HepG2 (cell line): ENCODE results near the gene POU5F2.

Experiments
- CHCHD3 ChIP-seq: sonication (generic); formaldehyde crosslinking; IDR thresholded peaks from 2 replicates; pipeline ENCODE4 v1.8.0; 2022; ENCODE audit warnings: mild to moderate bottlenecking, missing genetic modification reagents, moderate library complexity
- EZH2 ChIP-seq: conservative IDR thresholded peaks from 2 replicates; pipeline ENCODE4 v1.6.1; 2012; ENCODE audit warnings: mild to moderate bottlenecking, low read depth, low read length, moderate library complexity
- GABPA ChIP-seq, 2 experiments: IDR thresholded peaks; 2 replicates each; pipeline ENCODE4 v1.6.1; 2011 to 2016; ENCODE audit warnings: low read depth in 2 of 2, low read length in 1 of 2, missing biosample characterization in 1 of 2, missing genetic modification characterization in 1 of 2
- HNRNPL ChIP-seq: fragments of 200-400 bp; formaldehyde crosslinking; IDR thresholded peaks from 2 replicates; pipeline ENCODE4 v1.6.1; 2017; ENCODE audit warnings: mild to moderate bottlenecking, low read depth, low read length
- MAFK ChIP-seq, 2 experiments: IDR thresholded peaks in 1 of 2; conservative IDR thresholded peaks in 1 of 2; 2 replicates each; pipeline ENCODE4 v1.6.1; 2011; ENCODE audit warnings: improper control_type of control experiment in 2 of 2, low read length in 2 of 2
- MAZ ChIP-seq, 2 experiments: sonication (generic) in 1 of 2; formaldehyde crosslinking in 1 of 2; IDR thresholded peaks; 2 replicates each; pipeline versions ENCODE4 v1.5.0 to v1.6.1; 2012 to 2020; ENCODE audit warnings: low read depth in 2 of 2, mild to moderate bottlenecking in 2 of 2, borderline replicate concordance in 1 of 2, improper control_type of control experiment in 1 of 2, low read length in 1 of 2, missing genetic modification reagents in 1 of 2, moderate library complexity in 1 of 2
- ZBTB1 ChIP-seq: sonication (generic); formaldehyde crosslinking; IDR thresholded peaks from 2 replicates; pipeline ENCODE4 v1.4.0; 2020; ENCODE audit warnings: missing genetic modification reagents, borderline replicate concordance
- ZNF282 ChIP-seq: fragments of 450-650 bp; IDR thresholded peaks from 2 replicates; pipeline ENCODE4 v1.6.1; 2018; ENCODE audit not compliant: partially characterized antibody
- ZSCAN21 ChIP-seq: sonication (generic); formaldehyde crosslinking; IDR thresholded peaks from 2 replicates; pipeline ENCODE4 v1.8.0; 2022; ENCODE audit warnings: mild to moderate bottlenecking, missing genetic modification reagents, moderate library complexity, borderline replicate concordance
- TF ChIP-seq, protein P1 (sequence below): sonication (generic); formaldehyde crosslinking; IDR thresholded peaks from 2 replicates; pipeline ENCODE4 v1.4.0; 2020; ENCODE audit warnings: missing genetic modification reagents, borderline replicate concordance

DNA sequence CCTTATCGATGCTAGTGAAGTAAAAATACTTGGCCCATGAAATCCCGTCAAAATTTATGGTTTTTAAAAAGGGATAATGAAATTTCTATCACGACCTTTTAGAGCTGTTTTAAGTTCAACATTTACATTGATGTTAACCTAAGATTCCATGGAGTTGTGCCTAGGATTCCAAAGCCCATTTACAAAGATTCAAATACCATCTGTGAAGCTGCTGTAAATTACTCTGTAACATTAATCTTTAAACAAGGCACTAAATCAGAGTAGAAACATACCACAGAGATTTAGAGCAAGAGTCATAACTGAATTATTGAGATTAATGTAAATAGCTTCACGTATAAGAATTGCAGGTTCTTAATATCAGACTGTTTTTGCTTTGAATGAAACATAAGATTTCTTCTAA is 17.7 kb downstream of the POU5F2 start:
- no peak for TF ChIP-seq ZSCAN21
- no peak for TF ChIP-seq GABPA (IDR thresholded peaks at IDR 0.05; ENCODE audit: low read depth, low read length)
- no peak for TF ChIP-seq GABPA (CRISPR knock-in tag; IDR thresholded peaks at IDR 0.05; ENCODE audit: low read depth)
- TF ChIP-seq MAFK (conservative IDR thresholded peaks at IDR 0.05 in 1 of 2, IDR thresholded peaks at IDR 0.05 in 1 of 2; ENCODE audit: low read length in 2 of 2), result no peak
- no peak for TF ChIP-seq HNRNPL
- TF ChIP-seq ZNF282, result no peak
- no peak for TF ChIP-seq CHCHD3 (CRISPR knock-in tag)
- TF ChIP-seq, protein P1, sequence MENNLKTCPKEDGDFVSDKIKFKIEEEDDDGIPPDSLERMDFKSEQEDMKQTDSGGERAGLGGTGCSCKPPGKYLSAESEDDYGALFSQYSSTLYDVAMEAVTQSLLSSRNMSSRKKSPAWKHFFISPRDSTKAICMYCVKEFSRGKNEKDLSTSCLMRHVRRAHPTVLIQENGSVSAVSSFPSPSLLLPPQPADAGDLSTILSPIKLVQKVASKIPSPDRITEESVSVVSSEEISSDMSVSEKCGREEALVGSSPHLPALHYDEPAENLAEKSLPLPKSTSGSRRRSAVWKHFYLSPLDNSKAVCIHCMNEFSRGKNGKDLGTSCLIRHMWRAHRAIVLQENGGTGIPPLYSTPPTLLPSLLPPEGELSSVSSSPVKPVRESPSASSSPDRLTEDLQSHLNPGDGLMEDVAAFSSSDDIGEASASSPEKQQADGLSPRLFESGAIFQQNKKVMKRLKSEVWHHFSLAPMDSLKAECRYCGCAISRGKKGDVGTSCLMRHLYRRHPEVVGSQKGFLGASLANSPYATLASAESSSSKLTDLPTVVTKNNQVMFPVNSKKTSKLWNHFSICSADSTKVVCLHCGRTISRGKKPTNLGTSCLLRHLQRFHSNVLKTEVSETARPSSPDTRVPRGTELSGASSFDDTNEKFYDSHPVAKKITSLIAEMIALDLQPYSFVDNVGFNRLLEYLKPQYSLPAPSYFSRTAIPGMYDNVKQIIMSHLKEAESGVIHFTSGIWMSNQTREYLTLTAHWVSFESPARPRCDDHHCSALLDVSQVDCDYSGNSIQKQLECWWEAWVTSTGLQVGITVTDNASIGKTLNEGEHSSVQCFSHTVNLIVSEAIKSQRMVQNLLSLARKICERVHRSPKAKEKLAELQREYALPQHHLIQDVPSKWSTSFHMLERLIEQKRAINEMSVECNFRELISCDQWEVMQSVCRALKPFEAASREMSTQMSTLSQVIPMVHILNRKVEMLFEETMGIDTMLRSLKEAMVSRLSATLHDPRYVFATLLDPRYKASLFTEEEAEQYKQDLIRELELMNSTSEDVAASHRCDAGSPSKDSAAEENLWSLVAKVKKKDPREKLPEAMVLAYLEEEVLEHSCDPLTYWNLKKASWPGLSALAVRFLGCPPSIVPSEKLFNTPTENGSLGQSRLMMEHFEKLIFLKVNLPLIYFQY (CRISPR knock-in tag), result no peak
- no peak for TF ChIP-seq ZBTB1 (CRISPR knock-in tag)
- TF ChIP-seq MAZ (IDR thresholded peaks at IDR 0.05; ENCODE audit: borderline replicate concordance, low read depth, low read length), result no peak
- no peak for TF ChIP-seq MAZ (CRISPR knock-in tag; IDR thresholded peaks at IDR 0.05; ENCODE audit: low read depth)
- no peak for TF ChIP-seq EZH2
